GM19351 (cell line): ENCODE measurements around the gene CDH19.

Experiments used
- ATAC-seq: cut with Tn5 transposase; IDR thresholded peaks from one replicate; pipeline ENCODE4 v1.9.1; 2021; ENCODE audit warnings: mild to moderate bottlenecking, moderate library complexity; ENCODE audit not compliant: unreplicated experiment

The CDH19 gene

GRCh38 chr18:66457245-66457644 lies 146.6 kb downstream of the CDH19 start:
- ATAC-seq = no peak
